HepG2 (cell line): ENCODE measurements around the gene ZNF513. TPM values are rescaled to one million over a fixed set of nuclear protein-coding genes. Genes with fewer than 3 reads are reported as not detected.
A peak's percentile ranks its signal among the peaks of the same experiment; 100 is the strongest.

Experiments
- AHR ChIP-seq: IDR thresholded peaks from 2 replicates; pipeline ENCODE4 v1.6.1; 2018; ENCODE audit warnings: missing genetic modification reagents, missing compliant biosample characterization
- ASH2L ChIP-seq: fragments of 300-600, 200-600 bp; sonication (generic); IDR thresholded peaks from 2 replicates; pipeline ENCODE4 v1.7.0; 2017; ENCODE audit warnings: low read depth, mild to moderate bottlenecking, moderate library complexity, mixed read lengths, low read length; ENCODE audit not compliant: insufficient read length
- FOXA1 ChIP-seq, 2 experiments: fragments of 450-650 bp in 1 of 2; sonication (generic) in 1 of 2; formaldehyde crosslinking in 1 of 2; IDR thresholded peaks; 2 replicates each; pipeline versions ENCODE4 v1.4.0 to v1.6.1; 2016 to 2020; ENCODE audit warnings: missing genetic modification reagents in 1 of 2
- GATAD2A ChIP-seq: IDR thresholded peaks from 2 replicates; pipeline ENCODE4 v1.6.1; 2016
- LRRFIP1 ChIP-seq: sonication (generic); formaldehyde crosslinking; conservative IDR thresholded peaks from 2 replicates; pipeline ENCODE4 v1.4.0; 2020; ENCODE audit warnings: missing genetic modification reagents
- MBD4 ChIP-seq: IDR thresholded peaks from 2 replicates; pipeline ENCODE4 v1.6.1; 2012; ENCODE audit warnings: low read length, inconsistent platforms, borderline replicate concordance
- PAF1 ChIP-seq: IDR thresholded peaks from 2 replicates; pipeline ENCODE4 v1.6.1; 2016; ENCODE audit warnings: missing genetic modification reagents, missing compliant biosample characterization
- RXRB ChIP-seq: IDR thresholded peaks from 2 replicates; pipeline ENCODE4 v1.6.1; 2016; ENCODE audit warnings: borderline replicate concordance, missing genetic modification reagents, missing compliant biosample characterization
- SSRP1 ChIP-seq: IDR thresholded peaks from 2 replicates; pipeline ENCODE4 v1.6.1; 2016; ENCODE audit warnings: control low read depth
- TBP ChIP-seq: sonication (generic); formaldehyde crosslinking; IDR thresholded peaks from 2 replicates; pipeline ENCODE4 v1.5.0; 2020; ENCODE audit warnings: missing genetic modification reagents
- ZNF329 ChIP-seq: sonication (generic); formaldehyde crosslinking; IDR thresholded peaks from 2 replicates; pipeline ENCODE4 v1.9.0; 2021; ENCODE audit warnings: low read depth, mild to moderate bottlenecking, missing genetic modification reagents
- ZNF652 ChIP-seq: IDR thresholded peaks from 2 replicates; pipeline ENCODE4 v1.6.1; 2016; ENCODE audit warnings: low read depth, borderline replicate concordance
- polyA plus RNA-seq, 8 experiments: library from polyadenylated mRNA; depleted of rRNA in 3 of 8; stranded (reverse) in 7 of 8; unstranded in 1 of 8; fragments of >200 nt; fragmentation: Illumina TruSeq in 4 of 8; extraction: Trizol in 4 of 8; gene quantifications; 2 replicates each; pipeline versions ENCODE4 v1.2.1 to v1.2.3, GENCODE V29; 2011 to 2016; ENCODE audit warnings: low read depth in 4 of 8, missing spikeins in 1 of 8, mixed read lengths in 1 of 8; ENCODE audit not compliant: insufficient read depth in 1 of 8
- total RNA-seq, 5 experiments: library from RNA; depleted of rRNA; stranded (reverse); fragments of >200 nt; fragmentation: Illumina TruSeq; extraction: Trizol; gene quantifications; 2 replicates each; pipeline ENCODE4 v1.2.3, GENCODE V29; 2016; ENCODE audit warnings: low read depth in 1 of 5
- TF ChIP-seq, protein P1 (sequence below): IDR thresholded peaks from 2 replicates; pipeline ENCODE4 v1.4.0; 2020; ENCODE audit warnings: mild to moderate bottlenecking, missing genetic modification reagents
- TF ChIP-seq, protein P2 (sequence below): sonication (generic); formaldehyde crosslinking; IDR thresholded peaks from 2 replicates; pipeline ENCODE4 v1.5.1; 2020; ENCODE audit warnings: mild to moderate bottlenecking, moderate library complexity, missing genetic modification reagents
- TF ChIP-seq, protein P3 (sequence below): sonication (generic); IDR thresholded peaks from 2 replicates; pipeline ENCODE4 v1.6.1; 2016; ENCODE audit warnings: low read depth, borderline replicate concordance
- TF ChIP-seq, protein P4 (sequence below): sonication (generic); formaldehyde crosslinking; IDR thresholded peaks from 2 replicates; pipeline ENCODE4 v1.5.1; 2020; ENCODE audit warnings: missing genetic modification reagents, mild to moderate bottlenecking, borderline replicate concordance

Gene ZNF513
- total and polyA plus RNA-seq, 2 of the 13 experiments (the other 11 are each of a cell fraction or from before 2014, with no cell fraction given): 4.9 to 6.3 TPM

DNA sequence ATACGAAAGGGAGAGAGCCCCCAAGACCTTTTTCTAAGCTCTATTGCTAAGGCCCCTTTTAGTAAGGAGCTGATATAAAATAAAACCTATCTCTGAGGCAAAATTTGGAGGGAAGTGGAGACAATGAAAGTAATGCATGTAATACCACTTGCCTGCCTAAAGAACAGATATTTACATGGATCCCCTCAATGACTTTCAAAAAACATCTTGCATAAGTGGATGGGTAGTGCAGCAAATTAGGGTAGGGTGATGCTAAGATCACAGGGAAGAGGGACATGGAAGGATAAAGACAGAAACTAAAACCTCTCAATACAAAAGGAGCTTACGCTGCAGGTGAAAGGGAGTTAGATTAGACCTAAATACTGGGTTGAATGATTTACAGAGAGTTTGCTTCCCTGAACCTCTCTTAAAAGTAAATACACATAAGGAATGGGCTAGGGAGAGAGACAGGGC is 1.1 kb downstream of the ZNF513 start (continued):
- TF ChIP-seq, protein P1, sequence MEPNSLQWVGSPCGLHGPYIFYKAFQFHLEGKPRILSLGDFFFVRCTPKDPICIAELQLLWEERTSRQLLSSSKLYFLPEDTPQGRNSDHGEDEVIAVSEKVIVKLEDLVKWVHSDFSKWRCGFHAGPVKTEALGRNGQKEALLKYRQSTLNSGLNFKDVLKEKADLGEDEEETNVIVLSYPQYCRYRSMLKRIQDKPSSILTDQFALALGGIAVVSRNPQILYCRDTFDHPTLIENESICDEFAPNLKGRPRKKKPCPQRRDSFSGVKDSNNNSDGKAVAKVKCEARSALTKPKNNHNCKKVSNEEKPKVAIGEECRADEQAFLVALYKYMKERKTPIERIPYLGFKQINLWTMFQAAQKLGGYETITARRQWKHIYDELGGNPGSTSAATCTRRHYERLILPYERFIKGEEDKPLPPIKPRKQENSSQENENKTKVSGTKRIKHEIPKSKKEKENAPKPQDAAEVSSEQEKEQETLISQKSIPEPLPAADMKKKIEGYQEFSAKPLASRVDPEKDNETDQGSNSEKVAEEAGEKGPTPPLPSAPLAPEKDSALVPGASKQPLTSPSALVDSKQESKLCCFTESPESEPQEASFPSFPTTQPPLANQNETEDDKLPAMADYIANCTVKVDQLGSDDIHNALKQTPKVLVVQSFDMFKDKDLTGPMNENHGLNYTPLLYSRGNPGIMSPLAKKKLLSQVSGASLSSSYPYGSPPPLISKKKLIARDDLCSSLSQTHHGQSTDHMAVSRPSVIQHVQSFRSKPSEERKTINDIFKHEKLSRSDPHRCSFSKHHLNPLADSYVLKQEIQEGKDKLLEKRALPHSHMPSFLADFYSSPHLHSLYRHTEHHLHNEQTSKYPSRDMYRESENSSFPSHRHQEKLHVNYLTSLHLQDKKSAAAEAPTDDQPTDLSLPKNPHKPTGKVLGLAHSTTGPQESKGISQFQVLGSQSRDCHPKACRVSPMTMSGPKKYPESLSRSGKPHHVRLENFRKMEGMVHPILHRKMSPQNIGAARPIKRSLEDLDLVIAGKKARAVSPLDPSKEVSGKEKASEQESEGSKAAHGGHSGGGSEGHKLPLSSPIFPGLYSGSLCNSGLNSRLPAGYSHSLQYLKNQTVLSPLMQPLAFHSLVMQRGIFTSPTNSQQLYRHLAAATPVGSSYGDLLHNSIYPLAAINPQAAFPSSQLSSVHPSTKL: 0 out of 2 replicates have a peak, but pooled peaks have one; percentile 30
- TF ChIP-seq LRRFIP1 (CRISPR knock-in tag): no peak
- TF ChIP-seq ZNF329: no peak
- TF ChIP-seq PAF1 (CRISPR knock-in tag): no peak
- TF ChIP-seq, protein P2, sequence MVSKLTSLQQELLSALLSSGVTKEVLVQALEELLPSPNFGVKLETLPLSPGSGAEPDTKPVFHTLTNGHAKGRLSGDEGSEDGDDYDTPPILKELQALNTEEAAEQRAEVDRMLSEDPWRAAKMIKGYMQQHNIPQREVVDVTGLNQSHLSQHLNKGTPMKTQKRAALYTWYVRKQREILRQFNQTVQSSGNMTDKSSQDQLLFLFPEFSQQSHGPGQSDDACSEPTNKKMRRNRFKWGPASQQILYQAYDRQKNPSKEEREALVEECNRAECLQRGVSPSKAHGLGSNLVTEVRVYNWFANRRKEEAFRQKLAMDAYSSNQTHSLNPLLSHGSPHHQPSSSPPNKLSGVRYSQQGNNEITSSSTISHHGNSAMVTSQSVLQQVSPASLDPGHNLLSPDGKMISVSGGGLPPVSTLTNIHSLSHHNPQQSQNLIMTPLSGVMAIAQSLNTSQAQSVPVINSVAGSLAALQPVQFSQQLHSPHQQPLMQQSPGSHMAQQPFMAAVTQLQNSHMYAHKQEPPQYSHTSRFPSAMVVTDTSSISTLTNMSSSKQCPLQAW (CRISPR knock-in tag): no peak
- TF ChIP-seq AHR (CRISPR knock-in tag): no peak
- TF ChIP-seq ZNF652 (CRISPR knock-in tag): no peak
- peak; percentile 25; the same call in 1 of the 2 replicates for TF ChIP-seq GATAD2A (CRISPR knock-in tag)
- TF ChIP-seq MBD4: peak; percentile 45; the same call in 1 of the 2 replicates
- 0 out of 2 replicates have a peak, but pooled peaks have one; percentile 65 for TF ChIP-seq SSRP1 (CRISPR knock-in tag)
- TF ChIP-seq, protein P3, sequence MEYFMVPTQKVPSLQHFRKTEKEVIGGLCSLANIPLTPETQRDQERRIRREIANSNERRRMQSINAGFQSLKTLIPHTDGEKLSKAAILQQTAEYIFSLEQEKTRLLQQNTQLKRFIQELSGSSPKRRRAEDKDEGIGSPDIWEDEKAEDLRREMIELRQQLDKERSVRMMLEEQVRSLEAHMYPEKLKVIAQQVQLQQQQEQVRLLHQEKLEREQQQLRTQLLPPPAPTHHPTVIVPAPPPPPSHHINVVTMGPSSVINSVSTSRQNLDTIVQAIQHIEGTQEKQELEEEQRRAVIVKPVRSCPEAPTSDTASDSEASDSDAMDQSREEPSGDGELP: 0 out of 2 replicates have a peak, but pooled peaks have one; percentile 3
- TF ChIP-seq, protein P4, sequence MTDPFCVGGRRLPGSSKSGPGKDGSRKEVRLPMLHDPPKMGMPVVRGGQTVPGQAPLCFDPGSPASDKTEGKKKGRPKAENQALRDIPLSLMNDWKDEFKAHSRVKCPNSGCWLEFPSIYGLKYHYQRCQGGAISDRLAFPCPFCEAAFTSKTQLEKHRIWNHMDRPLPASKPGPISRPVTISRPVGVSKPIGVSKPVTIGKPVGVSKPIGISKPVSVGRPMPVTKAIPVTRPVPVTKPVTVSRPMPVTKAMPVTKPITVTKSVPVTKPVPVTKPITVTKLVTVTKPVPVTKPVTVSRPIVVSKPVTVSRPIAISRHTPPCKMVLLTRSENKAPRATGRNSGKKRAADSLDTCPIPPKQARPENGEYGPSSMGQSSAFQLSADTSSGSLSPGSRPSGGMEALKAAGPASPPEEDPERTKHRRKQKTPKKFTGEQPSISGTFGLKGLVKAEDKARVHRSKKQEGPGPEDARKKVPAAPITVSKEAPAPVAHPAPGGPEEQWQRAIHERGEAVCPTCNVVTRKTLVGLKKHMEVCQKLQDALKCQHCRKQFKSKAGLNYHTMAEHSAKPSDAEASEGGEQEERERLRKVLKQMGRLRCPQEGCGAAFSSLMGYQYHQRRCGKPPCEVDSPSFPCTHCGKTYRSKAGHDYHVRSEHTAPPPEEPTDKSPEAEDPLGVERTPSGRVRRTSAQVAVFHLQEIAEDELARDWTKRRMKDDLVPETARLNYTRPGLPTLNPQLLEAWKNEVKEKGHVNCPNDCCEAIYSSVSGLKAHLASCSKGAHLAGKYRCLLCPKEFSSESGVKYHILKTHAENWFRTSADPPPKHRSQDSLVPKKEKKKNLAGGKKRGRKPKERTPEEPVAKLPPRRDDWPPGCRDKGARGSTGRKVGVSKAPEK (CRISPR knock-in tag): 0 out of 2 replicates have a peak, but pooled peaks have one; percentile 29
- TF ChIP-seq TBP (CRISPR knock-in tag): no peak
- peak; percentile 19 for TF ChIP-seq ASH2L
- no peak for TF ChIP-seq RXRB (CRISPR knock-in tag)
- TF ChIP-seq FOXA1 (IDR thresholded peaks at IDR 0.05): no peak
- 0 out of 2 replicates have a peak, but pooled peaks have one; percentile 18 for TF ChIP-seq FOXA1 (CRISPR knock-in tag; IDR thresholded peaks at IDR 0.05)
